Superior temporal gyrus (tissue), 1 donor: ENCODE results near the gene WNT3A.

Experiments used
- DNase-seq: peaks from one replicate; pipeline ENCODE4 v3.0.0-alpha.2; 2016; ENCODE audit errors: extremely low spot score

The WNT3A gene

GRCh38 chr1:228070173-228070572 lies 63.4 kb downstream of the WNT3A start:
- no peak for DNase-seq

GRCh38 chr1:228070851-228071250 lies 64.1 kb downstream of the WNT3A start:
- no peak for DNase-seq

GRCh38 chr1:228071839-228072657 lies 65.2 kb downstream of the WNT3A start:
- no peak for DNase-seq

GRCh38 chr1:228072658-228073043 lies 65.9 kb downstream of the WNT3A start:
- DNase-seq, result no peak

- DNase-seq, result no peak
Observed at GRCh38 chr1:228073061-228073856, 66.5 kb downstream of the WNT3A start.

GRCh38 chr1:228073857-228074545 lies 67.2 kb downstream of the WNT3A start:
- no peak for DNase-seq

GRCh38 chr1:228074954-228075730 lies 68.3 kb downstream of the WNT3A start:
- no peak for DNase-seq

GRCh38 chr1:228075801-228076271 lies 69.0 kb downstream of the WNT3A start:
- no peak for DNase-seq

- no peak for DNase-seq
Observed at GRCh38 chr1:228076796-228077430, 70.1 kb downstream of the WNT3A start.

GRCh38 chr1:228077565-228078330 lies 71.0 kb downstream of the WNT3A start:
- no peak for DNase-seq

GRCh38 chr1:228079013-228079412 lies 72.2 kb downstream of the WNT3A start:
- DNase-seq, result no peak

GRCh38 chr1:228079601-228080263 lies 72.9 kb downstream of the WNT3A start:
- DNase-seq, result no peak

GRCh38 chr1:228081144-228081543 lies 74.3 kb downstream of the WNT3A start:
- DNase-seq, result no peak

- DNase-seq, result no peak
Observed at GRCh38 chr1:228081578-228082213, 74.9 kb downstream of the WNT3A start.

- DNase-seq, result peak; percentile 95
Observed at GRCh38 chr1:228082214-228082917, 75.6 kb downstream of the WNT3A start, which contains the start of gene ARF1. Gene ARF1, plus strand, starts transcription at chr1:228082708. Its CDS starts 14,407 bp downstream, at chr1:228097115.

GRCh38 chr1:228082918-228083870 lies 76.4 kb downstream of the WNT3A start:
- DNase-seq, result no peak

- no peak for DNase-seq
Observed at GRCh38 chr1:228083871-228084278, 77.1 kb downstream of the WNT3A start.
